Karpas-422 (cell line): ENCODE measurements around the gene CBX3. TPM values are rescaled to one million over a fixed set of nuclear protein-coding genes. Genes with fewer than 3 reads are reported as not detected.
"Not testable (repeated sequence)": the region's sequence is repeated elsewhere in the genome, so short reads cannot be mapped to it uniquely, and the experiment has no call there.

Source experiments
- DNase-seq: peaks from one replicate; pipeline ENCODE4 v3.0.0-alpha.2; 2015
- H2AFZ ChIP-seq: fragments of 200-600 bp; sonication (generic); 2 replicates; pipeline ENCODE4 v1.6.1; 2014; ENCODE audit warnings: antibody characterized with exemption, low read length, mixed read lengths
- H3K27ac ChIP-seq: fragments of 200-600 bp; sonication (generic); 2 replicates; pipeline ENCODE4 v1.5.1; 2014; ENCODE audit warnings: mild to moderate bottlenecking, low read length, moderate library complexity
- H3K27me3 ChIP-seq: fragments of 200-600 bp; sonication (generic); 2 replicates; pipeline ENCODE4 v1.6.1; 2014; ENCODE audit warnings: low read length, mixed read lengths
- H3K36me3 ChIP-seq: fragments of 200-600 bp; sonication (generic); 2 replicates; pipeline ENCODE4 v1.6.1; 2014; ENCODE audit warnings: low read length, mixed read lengths; ENCODE audit not compliant: insufficient read depth
- H3K4me1 ChIP-seq: fragments of 200-600 bp; sonication (generic); 2 replicates; pipeline ENCODE4 v1.6.1; 2014; ENCODE audit warnings: mild to moderate bottlenecking, low read length, mixed read lengths
- H3K4me2 ChIP-seq: fragments of 200-600 bp; sonication (generic); 2 replicates; pipeline ENCODE4 v1.6.1; 2014; ENCODE audit warnings: low read length, low read depth, mild to moderate bottlenecking; ENCODE audit not compliant: poor library complexity, severe bottlenecking
- H3K4me3 ChIP-seq: fragments of 200-600 bp; sonication (generic); 2 replicates; pipeline ENCODE4 v1.5.1; 2014; ENCODE audit warnings: mild to moderate bottlenecking, antibody characterized with exemption, low read length, mixed read lengths
- H3K79me2 ChIP-seq: fragments of 200-600 bp; sonication (generic); 2 replicates; pipeline ENCODE4 v1.6.1; 2014; ENCODE audit warnings: mild to moderate bottlenecking, low read length, mixed read lengths
- H3K9ac ChIP-seq: fragments of 200-600 bp; sonication (generic); 2 replicates; pipeline ENCODE4 v1.6.0; 2014; ENCODE audit warnings: low read length
- H3K9me2 ChIP-seq: fragments of 200-600 bp; sonication (generic), shearing (Covaris generic); replicated peaks from 2 replicates; pipeline ENCODE4 v1.6.0; 2014; ENCODE audit warnings: mild to moderate bottlenecking, low read length, moderate library complexity; ENCODE audit not compliant: insufficient read depth
- H3K9me3 ChIP-seq: fragments of 300-700, 200-600 bp; sonication (generic); 2 replicates; pipeline ENCODE4 v1.6.1; 2014; ENCODE audit warnings: low read length, mixed read lengths
- H4K20me1 ChIP-seq: fragments of 200-600 bp; sonication (generic); 2 replicates; pipeline ENCODE4 v1.6.1; 2014; ENCODE audit warnings: mild to moderate bottlenecking, antibody characterized with exemption, low read length, low read depth; ENCODE audit not compliant: insufficient read depth
- total RNA-seq: library from RNA; depleted of rRNA; stranded (reverse); fragments of >200 nt; shearing (Covaris generic); gene quantifications from 2 replicates; pipeline ENCODE4 v1.2.3, GENCODE V29; 2014; ENCODE audit warnings: low replicate concordance; rRNA removed

CBX3 gene
- total RNA-seq, 1 experiment from 2014 or later = 168 TPM

DNA sequence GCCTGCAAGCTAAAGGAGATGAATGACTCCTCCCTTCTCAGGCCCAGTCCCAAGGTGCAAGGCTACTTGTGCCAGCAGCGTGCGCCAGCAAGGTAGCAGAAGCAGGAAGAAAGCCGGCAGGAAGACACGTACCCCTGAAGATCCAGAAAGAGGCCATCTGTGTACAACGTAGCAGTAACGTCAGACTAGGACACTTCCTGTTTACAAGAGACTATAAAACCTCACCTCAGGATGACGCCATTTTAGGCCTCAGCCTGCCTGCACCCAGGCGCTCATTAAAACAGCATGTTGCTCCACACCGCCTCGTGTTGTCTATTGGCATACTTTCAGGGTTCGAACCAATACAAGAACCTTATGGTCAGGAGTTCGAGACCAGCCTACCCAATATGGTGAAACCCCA, 48.7 kb downstream of the CBX3 start:
- Histone ChIP-seq H3K27me3 (no peaks in the 10 kb centered on the region), H2AFZ (no peak overlapping the region), H3K4me1 (peaks cover 9% of the 10 kb centered on the region), H3K9me3 (no peaks in the 10 kb centered on the region), H4K20me1 (no peaks in the 10 kb centered on the region), H3K36me3 (no peaks in the 10 kb centered on the region), H3K9ac (no peak overlapping the region), H3K4me3 (no peak overlapping the region), H3K79me2 (no peaks in the 10 kb centered on the region), H3K27ac (no peak overlapping the region), H3K9me2 (no peaks in the 10 kb centered on the region), H3K4me2 (no peak overlapping the region)
- DNase-seq = no peak

DNA sequence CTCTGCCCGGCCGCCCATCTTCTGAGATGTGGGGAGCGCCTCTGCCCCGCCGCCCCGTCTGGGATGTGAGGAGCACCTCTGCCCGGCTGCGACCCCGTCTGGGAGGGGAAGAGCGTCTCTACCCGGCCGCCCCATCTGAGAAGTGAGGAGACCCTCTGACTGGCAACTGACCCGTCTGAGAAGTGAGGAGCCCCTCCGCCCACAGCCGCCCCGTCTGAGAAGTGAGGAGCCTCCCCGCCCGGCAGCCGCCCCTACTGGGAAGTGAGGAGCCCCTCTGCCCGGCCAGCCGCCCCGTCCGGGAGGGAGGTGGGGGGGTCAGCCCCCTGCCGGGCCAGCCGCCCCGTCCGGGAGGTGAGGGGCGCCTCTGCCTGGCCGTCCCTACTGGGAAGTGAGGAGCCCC, 60.3 kb downstream of the CBX3 start:
- not testable (repeated sequence) for H3K4me1 ChIP-seq, H2AFZ ChIP-seq, H3K27ac ChIP-seq, H3K4me3 ChIP-seq, H3K9me3 ChIP-seq, H3K27me3 ChIP-seq, DNase-seq, H3K79me2 ChIP-seq, H3K4me2 ChIP-seq, H3K9me2 ChIP-seq, H3K36me3 ChIP-seq, H4K20me1 ChIP-seq, H3K9ac ChIP-seq

Other genes with a start within 250 kb of the CBX3 start
- gene NFE2L3, start 49.5 kb upstream of the CBX3 start, total RNA-seq = not detected in 2 replicates
- 145 and 197 TPM in 2 replicates for gene HNRNPA2B1, start 999 bp upstream of the CBX3 start, total RNA-seq
- 4.9 and 24.2 TPM in 2 replicates for gene SNX10, start 90.1 kb downstream of the CBX3 start, total RNA-seq